NCI-H82 (cell line): ENCODE results near the gene PSMA4.
"Not testable (repeated sequence)": the region's sequence is repeated elsewhere in the genome, so short reads cannot be mapped to it uniquely, and the experiment has no call there.

Experiments used
- DNase-seq: peaks from one replicate; lab custom pipeline; 2025; lab: John Stamatoyannopoulos, UW

The PSMA4 gene

GRCh38 chr15:78551902-78552301, 11.7 kb downstream of the PSMA4 start:
- no peak for DNase-seq

GRCh38 chr15:78552597-78552996, 12.4 kb downstream of the PSMA4 start:
- DNase-seq: no peak

- DNase-seq: not testable (repeated sequence)
Observed at GRCh38 chr15:78560201-78560600, 20.0 kb downstream of the PSMA4 start.

GRCh38 chr15:78561490-78561889, 21.2 kb downstream of the PSMA4 start:
- peak; percentile 55 for DNase-seq

- no peak for DNase-seq
Observed at GRCh38 chr15:78563092-78563491, 22.8 kb downstream of the PSMA4 start.

- DNase-seq: no peak
Observed at GRCh38 chr15:78564743-78565096, 24.5 kb downstream of the PSMA4 start.

- DNase-seq: peak; percentile 97
Observed at GRCh38 chr15:78565097-78565950, 25.1 kb downstream of the PSMA4 start, which contains the start of gene CHRNA5. Gene CHRNA5, plus strand, starts transcription at chr15:78565520. Its CDS starts 200 bp downstream, at chr15:78565720.

- peak; percentile 49 for DNase-seq
Observed at GRCh38 chr15:78565951-78566774, 25.9 kb downstream of the PSMA4 start.

- DNase-seq: peak; percentile 77
Observed at GRCh38 chr15:78567531-78567930, 27.3 kb downstream of the PSMA4 start.

- DNase-seq: no peak
Observed at GRCh38 chr15:78570710-78571109, 30.5 kb downstream of the PSMA4 start.

GRCh38 chr15:78571382-78571781, 31.1 kb downstream of the PSMA4 start:
- DNase-seq: no peak

- no peak for DNase-seq
Observed at GRCh38 chr15:78573416-78573815, 33.2 kb downstream of the PSMA4 start.

GRCh38 chr15:78574944-78575343, 34.7 kb downstream of the PSMA4 start:
- no peak for DNase-seq

- no peak for DNase-seq
Observed at GRCh38 chr15:78597583-78597982, 57.3 kb downstream of the PSMA4 start.

- DNase-seq: no peak
Observed at GRCh38 chr15:78598348-78598747, 58.1 kb downstream of the PSMA4 start.

- no peak for DNase-seq
Observed at GRCh38 chr15:78599189-78599588, 58.9 kb downstream of the PSMA4 start.
